Stimulated activated CD4-positive, alpha-beta T cell treated with anti-CD3 and anti-CD28 coated beads, Interleukin-12 subunit alpha, Interleukin-12 subunit beta, amount 100 ng/mL, for 24 hours (primary cell): ENCODE results near the gene WDR46.

Source experiments
- DNase-seq, 2 experiments: peaks; one replicate each; pipeline ENCODE4 v3.0.0-alpha.2; 2020; ENCODE audit warnings: low read depth in 2 of 2

The WDR46 gene

DNA sequence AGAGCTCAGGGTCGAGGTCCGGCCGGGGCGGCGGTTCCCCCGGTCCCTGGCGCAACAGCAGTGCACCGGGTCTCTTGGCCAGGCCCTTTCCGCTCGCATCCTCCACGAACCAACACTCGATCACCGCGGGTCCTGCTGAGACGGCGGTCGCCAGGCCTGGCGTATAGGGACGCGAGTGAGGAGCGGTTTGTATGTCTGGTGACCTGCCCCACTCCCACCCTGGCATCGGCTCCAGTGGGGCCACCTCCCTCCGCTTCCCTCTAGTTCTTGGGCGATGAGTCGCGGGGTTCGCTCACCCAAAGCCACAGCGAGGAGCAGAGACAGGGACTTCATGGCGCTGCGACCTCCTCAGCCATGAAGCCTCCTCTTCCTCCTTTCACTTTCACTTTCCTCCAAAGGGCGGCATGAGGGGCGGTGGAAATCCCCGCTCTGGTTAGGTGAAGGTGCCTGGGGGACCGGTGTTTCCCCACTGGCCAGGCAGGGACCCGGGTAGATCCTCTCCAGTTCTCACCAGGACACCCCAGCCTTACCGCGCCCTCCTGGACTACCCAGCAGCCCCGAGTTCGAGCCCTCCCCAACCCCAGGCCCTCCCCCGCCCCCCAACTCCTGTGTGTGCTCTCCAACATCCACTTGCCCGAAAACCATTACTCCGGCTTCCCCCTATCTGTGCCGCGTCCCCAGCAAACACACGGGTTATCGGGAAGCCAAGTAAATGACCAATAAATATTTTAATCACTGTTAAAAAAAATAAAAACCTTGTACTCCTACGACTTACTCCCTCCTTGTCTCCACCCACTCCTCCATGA, 24.9 kb upstream of the WDR46 start, which contains the start of gene TAPBP:
TSS of gene TAPBP (minus strand) at position 370 of the 806 bp plus-strand sequence. CDS start at position 333, 37 bp downstream.
- DNase-seq = peak; percentile 78

DNA sequence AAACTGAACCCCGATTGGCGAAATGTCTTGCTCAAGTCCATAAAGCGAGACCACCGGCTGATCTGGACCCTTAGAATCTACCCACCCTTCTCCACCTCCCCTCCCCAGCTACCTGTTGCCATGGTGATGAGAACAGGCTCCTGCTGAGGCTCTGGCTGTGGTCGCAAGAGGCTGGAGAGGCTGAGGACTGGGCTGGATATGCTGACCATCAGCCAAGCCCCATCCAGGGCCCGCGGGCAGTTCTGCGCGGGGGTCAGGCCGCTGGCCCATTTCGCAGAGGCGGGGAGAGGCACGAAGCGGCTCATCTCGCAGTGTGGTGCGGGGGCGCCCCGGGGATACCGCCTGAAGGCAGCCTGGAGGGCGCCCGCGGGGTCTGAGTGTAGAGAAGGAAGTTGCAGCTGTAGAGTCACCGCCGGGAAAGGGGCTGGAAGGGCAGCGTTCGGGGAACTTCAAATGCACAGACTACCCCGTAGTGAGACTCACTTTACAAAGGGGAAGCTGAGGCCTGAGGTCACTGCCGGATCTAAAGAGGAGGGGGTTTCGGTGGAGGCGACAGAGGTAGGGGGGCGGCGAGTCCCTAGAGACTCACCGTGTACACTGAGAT, 24.2 kb upstream of the WDR46 start:
- DNase-seq = no peak

DNA sequence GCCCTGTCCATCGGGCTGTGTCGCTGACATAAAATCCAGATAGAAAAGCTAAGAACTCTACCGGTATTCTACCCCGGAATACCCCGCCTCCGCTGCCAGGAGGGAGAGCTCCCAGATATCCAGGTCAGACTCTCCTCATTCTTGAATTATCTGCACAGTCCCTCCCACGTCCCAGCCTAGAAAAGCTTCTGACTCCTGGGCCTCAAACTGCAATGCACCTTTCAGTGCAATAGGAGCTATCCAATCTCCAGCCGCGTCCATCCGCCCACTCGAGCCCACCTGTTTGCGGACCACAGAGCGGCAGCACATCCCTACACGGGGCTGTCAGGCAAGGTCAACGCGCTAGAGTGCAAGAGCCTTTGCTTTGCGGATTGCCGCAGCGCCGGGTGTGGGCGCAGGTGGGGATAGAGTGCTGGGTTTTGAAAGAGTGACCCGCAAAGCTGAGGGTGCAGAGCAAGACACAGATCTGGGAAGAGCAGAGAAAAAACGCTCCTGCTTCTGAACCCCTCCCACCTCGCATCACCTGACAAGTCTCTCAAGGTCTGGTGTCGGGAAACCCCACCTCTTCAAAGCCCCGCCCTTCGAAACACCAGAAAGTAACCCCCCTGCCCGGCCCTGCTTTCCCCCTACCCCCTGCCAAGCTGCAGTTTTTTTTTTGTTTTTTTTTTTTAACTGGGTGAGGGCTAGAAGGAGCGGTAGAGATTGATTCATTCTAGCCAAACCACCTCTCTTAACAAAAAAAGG, 23.5 kb upstream of the WDR46 start:
- peak in 1 of 2 experiments; percentile 72 for DNase-seq

DNA sequence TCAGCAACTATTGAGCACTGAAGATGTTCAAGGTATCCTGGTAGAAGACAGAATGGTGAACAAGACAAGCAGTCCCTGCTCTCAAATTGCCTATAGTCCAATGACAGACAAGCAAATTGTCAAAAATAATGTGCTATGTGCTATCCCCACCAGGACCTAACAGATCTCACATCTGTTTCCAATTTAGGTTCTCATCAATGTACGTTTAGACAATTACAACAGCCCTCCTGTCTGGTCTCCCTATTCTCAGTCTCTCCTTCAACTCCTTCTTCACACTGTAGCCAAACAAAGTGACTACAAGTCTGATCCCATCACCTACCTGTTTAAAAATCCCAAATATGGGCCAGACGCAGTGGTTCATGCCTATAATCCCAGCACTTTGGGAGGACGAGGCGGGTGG, 17.3 kb upstream of the WDR46 start:
- no peak for DNase-seq

DNA sequence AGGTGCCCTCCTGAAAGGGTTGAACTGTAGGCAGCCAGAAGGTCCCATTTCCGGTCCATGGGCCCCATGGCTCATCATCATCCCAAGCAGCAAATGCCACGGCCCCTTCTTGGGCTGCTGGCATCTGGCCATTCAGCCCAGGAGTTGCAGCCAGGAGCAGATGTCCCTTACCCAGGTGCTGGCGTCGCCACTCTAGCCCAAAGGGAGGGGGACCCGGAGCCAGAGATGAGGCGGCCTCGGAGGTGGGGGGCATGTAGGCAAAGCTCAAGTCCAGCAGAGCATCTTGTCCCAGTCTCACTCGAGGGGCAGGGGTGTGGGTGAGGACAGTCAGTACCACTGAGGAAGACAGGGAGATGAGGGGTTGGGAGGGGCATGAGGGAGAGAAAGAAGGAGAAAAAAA, 16.0 kb upstream of the WDR46 start:
- no peak for DNase-seq

DNA sequence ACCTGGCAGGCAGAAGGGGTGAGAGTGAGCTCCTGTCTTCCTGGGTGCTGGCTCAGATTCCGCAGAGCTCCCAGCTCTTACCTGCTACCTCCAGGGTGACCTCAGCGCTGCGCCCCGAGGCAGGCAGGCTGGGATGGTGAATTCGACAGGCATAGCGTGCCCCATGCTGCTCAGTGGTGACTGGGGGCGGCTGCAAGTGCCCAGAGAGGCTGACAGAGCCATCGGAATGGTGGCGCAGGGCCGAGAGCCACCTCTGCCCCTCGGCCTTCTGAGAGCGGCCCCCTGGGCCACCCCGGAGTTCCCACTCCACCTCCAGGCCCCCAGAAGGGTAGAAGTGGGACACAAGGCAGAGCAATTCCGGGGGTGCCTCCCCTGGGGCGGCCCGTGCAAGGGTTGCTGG, 15.2 kb upstream of the WDR46 start:
- no peak for DNase-seq

DNA sequence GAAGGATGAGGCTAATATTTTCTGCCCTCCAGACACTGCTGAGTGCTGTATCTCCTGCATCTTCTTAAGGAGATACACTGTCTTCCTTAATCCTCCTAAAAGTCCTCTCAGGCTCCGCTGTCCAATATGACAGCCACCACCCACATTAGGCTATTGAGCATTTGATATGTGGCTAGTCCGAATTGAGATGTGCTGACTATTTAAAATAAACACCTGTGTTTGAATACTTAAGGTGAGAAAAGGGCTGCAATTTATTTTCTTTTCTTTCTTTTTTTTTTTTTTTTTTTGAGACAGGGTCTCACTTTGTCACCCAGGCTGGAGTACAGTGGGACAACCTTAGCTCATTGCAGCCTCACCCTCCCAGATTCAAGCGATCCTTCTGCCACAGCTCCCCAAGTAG, 12.8 kb upstream of the WDR46 start:
- DNase-seq = no peak

DNA sequence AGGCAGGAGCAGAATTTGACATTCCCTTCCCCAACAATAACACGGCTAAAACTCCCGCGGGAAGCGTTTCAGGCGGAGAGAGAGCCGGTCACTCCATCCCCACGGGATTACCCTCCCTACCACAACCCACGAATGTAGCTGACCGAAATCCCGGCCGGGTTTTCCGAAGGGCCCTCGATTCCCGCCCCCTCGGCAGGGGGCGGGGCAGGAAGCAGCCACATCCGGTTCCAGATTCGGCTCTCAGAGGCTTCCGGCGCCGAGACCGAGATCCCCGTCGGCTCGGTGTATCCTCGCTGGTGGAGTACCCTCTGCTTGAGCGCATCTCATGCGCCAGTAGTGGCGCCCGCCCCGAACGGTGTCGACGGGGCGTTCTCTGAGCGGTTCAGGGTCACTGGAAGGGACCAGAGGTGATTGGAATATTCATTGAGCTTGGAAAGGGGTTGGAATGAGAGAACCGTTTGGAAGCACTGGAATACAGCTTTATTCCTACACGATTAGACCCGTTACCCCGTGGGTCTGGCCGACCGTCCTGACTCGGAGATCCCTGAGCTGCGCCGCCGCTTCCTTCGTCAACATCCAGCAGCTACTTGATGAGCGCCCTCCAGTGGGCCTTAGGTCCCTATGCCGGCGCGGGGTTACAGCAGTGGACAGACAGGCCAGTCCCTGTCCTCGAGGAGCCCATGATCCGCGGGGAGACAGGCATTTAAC, 10.4 kb upstream of the WDR46 start:
- peak; percentile 85 to 93 for DNase-seq

DNA sequence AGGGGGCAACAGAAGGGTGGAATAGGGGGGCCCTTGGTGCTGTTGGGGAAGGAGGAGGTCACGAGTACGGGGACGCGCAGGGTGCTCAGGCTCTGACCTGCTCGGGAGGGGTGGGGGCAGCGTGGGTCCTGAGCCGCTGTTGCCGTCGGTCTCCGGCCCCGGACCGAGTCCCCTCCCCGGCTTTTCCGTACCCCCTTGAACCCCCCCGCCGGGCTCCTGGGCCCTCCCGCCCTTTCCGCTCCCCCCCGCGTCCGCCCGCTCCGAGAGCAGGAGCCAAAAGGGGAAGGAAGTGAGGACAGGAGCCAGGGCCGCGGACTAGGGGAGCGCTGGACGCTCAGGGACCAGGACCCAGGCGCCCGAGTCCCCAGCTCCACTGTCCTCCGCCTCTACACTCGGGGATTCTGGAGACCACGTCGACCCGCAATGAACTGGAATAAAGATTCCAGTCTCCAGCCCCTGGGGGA, 9.8 kb upstream of the WDR46 start, which contains the start of gene RGL2:
TSS of gene RGL2 (minus strand) at position 170 of the 464 bp plus-strand sequence. CDS start 332 bp downstream, outside the sequence.
- no peak for DNase-seq

DNA sequence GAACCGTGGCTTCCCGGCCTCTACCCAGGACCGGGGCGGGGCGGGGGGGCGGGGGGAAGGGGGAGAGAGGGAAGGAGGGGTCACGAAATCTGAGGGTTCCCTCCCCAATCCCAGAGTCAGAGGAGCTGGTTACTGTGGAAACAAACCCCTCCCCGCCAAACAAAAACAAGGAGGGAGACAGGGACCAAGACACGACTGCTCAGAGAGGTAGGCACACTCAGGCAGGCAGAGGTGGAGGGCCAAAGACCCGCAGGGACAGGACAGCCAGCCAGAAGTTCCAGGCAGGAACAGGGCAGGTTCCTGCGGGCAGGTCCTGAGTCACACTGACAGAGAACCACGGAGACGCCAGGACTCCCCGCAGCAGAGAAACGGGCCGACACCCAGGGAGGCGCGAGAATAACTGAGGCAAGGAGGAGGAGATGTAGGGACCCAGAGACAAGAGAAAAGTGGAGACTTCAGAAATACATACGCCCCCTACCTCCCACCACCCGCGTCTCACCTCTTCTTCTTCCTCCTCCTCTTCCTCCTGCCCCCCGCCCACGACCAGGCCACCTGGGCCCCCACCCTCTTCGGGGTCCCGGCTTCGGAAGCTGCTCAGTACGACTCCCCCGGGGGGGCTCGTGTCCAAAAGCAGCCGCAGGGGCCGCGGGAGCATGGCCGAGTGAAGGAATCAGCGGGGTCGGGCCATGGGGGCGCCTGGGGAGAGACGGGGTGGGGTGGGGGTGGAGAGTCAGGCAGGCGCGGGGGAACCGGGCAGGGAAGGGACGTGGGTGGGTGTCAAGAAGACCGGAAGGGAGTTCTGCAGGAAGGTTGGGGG, 9.1 kb upstream of the WDR46 start:
- DNase-seq = peak in 1 of 2 experiments; percentile 57

DNA sequence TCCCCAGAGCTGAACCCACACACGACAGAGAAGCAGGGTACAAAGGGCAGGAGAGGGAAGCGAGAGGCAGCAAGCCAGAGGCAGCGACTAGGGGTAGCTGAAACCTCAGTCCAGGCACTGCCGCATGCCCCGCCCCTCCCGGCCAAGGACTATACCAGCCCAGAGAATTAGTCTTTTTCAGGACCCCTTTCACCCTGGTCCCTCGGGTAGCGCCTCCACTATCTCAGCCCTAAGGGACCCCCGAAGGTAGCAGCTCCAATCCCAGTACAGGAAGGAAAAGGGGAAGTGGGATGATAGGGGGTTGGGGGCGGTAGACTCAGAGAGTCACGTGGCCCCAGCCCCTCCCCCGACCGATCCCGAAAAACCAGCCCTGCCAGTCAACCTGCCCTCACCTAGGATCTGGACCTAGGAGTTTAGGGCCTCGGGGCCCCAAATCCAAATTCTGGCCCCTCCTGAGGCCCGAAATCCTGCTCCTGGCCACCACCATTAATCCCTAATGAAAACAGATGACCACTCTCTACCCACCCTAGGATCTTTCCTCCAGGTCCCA, 8.4 kb upstream of the WDR46 start:
- no peak for DNase-seq

DNA sequence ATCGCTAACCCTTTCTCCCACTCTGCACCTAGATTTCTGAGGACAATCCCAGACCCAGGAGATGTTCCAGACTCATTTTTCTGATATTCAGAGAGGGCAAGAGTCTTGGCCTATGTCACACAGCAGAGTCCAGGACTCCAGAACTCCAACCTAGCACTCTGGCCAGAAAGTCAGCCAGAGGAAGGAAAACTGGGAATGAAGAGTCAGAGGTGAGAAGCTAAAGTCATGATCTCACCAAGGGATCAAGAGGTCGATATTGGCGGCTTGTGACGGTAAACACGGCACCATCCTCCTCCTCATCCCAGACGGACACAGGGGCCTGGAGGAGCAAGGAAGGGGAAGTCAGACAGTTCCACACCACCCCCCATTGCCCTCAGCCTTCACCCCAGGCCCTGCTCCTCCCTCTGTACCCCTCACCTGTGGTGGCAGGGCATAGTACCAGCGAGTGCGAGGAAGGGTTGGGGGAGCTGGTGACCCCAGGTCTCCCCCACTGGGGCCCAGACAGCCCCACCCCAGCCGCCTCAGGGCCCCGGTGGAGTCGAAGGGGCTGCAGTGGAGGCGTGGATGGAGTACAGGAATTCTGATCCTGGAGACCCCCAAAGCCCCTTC, 7.9 kb upstream of the WDR46 start:
- DNase-seq = no peak

DNA sequence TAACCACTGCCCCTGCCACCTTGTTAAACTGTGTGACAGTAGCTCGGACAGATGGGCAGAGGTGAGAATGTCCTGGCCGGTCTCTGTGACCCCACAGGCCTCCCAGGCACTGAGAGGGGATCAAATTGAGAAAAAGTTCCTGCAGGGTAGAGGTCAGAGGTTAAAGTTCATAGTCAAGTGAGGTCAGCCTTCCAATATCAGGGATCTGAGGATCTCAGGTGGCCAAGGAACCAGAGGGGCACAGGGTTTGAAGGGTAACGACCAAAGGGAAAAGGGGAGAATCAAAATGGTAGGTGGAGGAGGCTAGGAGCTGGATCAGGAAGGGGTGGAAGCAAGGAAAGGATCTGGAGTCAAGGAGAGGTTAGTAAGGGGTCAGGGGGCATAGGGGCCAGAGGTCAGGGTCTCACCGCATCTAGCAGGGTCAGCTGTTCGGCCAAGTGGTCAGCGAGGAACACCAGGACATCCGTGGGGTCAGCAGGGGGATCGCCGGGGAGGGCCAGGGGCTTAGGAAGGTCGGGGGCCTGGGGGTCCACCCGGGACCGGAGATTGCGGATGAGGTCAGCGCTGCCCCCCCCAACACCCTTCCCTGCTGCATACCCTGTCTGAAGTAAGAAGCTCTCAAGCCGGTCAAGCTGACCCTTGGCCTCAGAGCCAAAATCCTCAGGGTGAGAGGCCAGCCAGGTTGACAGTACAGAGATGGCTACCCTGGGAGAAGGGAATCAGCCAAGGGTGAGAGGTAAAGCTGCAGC, 6.8 kb upstream of the WDR46 start:
- DNase-seq = no peak

DNA sequence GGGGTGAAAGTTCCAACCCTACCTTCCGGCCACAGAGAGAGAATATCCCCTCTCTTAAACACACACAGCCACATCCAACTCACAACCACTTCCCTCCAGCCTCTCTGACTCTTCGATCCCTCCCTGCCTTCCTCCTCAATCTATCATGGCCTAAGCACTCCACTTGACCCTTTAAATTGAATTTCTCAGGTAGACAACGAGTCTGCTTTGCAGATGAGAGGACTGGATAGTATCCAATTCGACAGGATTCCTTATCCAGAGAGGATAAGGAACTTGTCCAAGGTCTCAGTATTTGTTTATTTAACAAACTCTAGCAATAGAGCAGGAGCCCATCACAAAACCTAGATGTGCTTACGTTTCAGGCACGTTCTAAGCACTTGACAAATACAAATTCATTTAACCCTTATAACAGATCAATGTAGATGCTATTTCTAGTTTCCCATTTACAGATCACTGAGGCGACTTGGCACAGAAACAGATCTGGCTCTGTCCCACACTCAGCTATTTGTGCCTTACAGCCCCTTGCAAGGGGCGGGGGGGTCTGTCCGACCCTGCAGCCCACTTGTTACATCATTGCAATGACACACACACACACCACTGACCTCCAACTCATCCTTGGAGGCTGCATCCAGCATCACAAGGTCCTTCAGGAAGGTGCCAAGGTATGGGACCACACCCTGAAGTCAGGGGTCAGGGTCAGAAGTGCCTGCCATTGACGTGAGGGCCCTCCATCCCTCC, 5.2 kb upstream of the WDR46 start:
- no peak for DNase-seq

DNA sequence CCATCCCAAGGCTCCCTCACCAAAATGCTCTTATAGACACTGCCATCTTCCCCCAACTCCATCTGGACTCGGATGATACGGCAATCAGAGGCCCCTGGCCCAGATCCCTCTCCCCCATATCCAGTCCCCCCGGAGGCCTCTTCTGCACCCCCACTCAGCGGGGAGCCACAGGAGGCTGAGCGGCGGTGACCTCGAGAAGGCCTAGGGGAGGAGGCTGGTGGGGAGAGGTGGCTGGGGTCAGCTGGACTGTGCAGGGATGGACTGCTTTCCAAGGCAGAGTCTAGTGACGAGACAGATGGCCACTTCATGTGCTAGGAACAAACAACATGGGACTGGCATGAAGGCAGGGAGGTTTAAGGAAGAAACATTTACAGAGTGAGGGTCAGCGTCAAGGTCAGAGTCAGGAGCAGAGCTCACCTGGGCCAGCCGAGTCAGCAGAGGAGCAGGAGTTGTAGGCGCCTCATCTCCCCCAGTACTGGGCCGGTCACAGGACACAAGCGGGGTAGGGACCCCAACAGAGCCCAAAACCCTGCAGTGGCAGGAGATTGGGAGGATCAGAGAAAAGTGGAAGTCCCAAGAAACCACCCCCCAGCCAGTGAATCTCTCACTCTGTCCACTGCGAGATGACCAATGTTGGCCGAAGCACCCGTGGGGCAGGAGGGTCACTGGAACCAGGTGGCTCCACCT, 4.1 kb upstream of the WDR46 start:
- DNase-seq = no peak

DNA sequence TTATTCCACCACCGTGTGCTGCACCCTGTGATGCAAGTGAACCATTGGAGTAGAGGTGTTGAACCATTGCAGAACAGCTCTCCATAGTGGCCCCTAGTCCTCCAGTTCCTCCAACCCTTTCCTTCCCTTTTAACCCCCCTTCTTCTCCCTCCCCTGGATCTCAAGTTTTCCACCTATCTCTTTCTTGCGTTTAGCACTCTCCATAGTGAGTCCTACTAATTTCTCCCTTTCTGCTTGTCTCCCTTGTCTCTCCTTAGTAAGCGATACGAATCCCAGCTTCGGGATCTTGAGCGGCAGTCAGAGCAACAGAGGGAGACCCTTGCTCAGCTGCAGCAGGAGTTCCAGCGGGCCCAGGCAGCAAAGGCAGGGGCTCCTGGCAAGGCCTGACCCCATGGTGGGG, 1.4 kb upstream of the WDR46 start:
- no peak for DNase-seq

DNA sequence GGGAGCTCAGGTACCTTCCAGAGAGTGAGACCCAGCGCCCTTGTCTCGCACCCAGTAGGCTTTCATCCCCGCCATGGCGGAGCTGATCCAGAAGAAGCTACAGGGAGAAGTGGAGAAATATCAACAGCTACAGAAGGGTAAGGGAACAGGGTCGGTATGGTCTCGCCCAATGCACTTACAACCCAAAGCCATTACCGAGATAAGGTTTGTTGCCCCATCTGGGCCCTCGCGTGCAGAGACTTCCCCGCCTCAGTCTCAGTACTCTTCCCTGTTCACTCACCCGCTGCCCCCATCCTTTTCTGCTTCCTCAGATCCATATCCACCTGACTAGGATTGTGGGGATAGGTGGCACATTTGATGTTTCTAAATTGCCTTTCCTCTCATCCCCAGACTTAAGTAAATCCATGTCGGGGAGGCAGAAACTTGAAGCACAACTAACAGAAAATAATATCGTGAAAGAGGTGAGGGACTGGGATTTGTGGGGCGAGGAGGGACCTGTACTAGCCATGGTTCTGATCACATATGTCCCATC, 811 bp upstream of the WDR46 start:
- DNase-seq = no peak
